Caco-2 (cell line): Measurements from ENCODE around the gene ABCA4. TPM values are rescaled to one million over a fixed set of nuclear protein-coding genes. Genes with fewer than 3 reads are reported as not detected.

Source experiments
- BruUV-seq: library from RNA; stranded (reverse); fragments of 400-500 nt; replicated peaks from 2 replicates; lab custom pipeline; 2021; lab: Mats Ljungman, UMichigan
- CTCF ChIA-PET: fragments of 300-600 bp; sonication (Branson Sonifier 250); formaldehyde crosslinking; loops from one replicate; lab custom pipeline; 2022; ENCODE audit warnings: antibody characterized with exemption; lab: Charles Lee
- POLR2A ChIA-PET: fragments of 300-600 bp; sonication (Branson Sonifier 250); formaldehyde crosslinking; loops from one replicate; lab custom pipeline; 2022; ENCODE audit warnings: antibody characterized with exemption; lab: Charles Lee
- DNase-seq, 2 experiments: peaks; one replicate each; pipeline versions ENCODE4 v3.0.0 to v3.0.0-alpha.2; 2020 to 2022
- H3K27me3 ChIP-seq: replicated peaks from 2 replicates; pipeline ENCODE4 v1.6.0; 2011; ENCODE audit warnings: low read length; ENCODE audit not compliant: control insufficient read depth, insufficient read depth
- H3K36me3 ChIP-seq: 2 replicates; pipeline ENCODE4 v1.5.1; 2011; ENCODE audit warnings: low read length; ENCODE audit not compliant: control insufficient read depth, insufficient read depth
- H3K4me1 ChIP-seq: fragments of 250-450 bp; sonication (Bioruptor Pico); 2 replicates; pipeline ENCODE4 v1.5.1; 2020; ENCODE audit warnings: mild to moderate bottlenecking
- H3K4me3 ChIP-seq: 2 replicates; pipeline ENCODE4 v1.5.1; 2011; ENCODE audit warnings: low read depth, mild to moderate bottlenecking, control low read depth, low read length
- H3K9me3 ChIP-seq: fragments of 250-450 bp; sonication (Bioruptor Pico); 2 replicates; pipeline ENCODE4 v1.5.1; 2020; ENCODE audit warnings: mild to moderate bottlenecking, moderate library complexity
- H3K27ac Mint-ChIP-seq: one replicate; pipeline ENCODE4 v1.8.0; 2022; ENCODE audit warnings: mixed read lengths; ENCODE audit not compliant: unreplicated experiment
- H3K27me3 Mint-ChIP-seq: one replicate; pipeline ENCODE4 v1.8.0; 2022; ENCODE audit warnings: mixed read lengths; ENCODE audit not compliant: insufficient read depth, unreplicated experiment
- H3K36me3 Mint-ChIP-seq: one replicate; pipeline ENCODE4 v1.8.0; 2022; ENCODE audit warnings: mild to moderate bottlenecking, mixed read lengths; ENCODE audit not compliant: insufficient read depth, unreplicated experiment
- H3K4me1 Mint-ChIP-seq: one replicate; pipeline ENCODE4 v1.8.0; 2022; ENCODE audit warnings: low read depth, mixed read lengths; ENCODE audit not compliant: unreplicated experiment
- H3K4me3 Mint-ChIP-seq: one replicate; pipeline ENCODE4 v1.8.0; 2022; ENCODE audit warnings: mild to moderate bottlenecking, moderate library complexity, mixed read lengths; ENCODE audit not compliant: unreplicated experiment
- H3K9me3 Mint-ChIP-seq: one replicate; pipeline ENCODE4 v1.8.0; 2022; ENCODE audit warnings: mixed read lengths; ENCODE audit not compliant: unreplicated experiment
- intact Hi-C: fragments of 100-400 bp; cut with micrococcal nuclease; formaldehyde crosslinking; loops from one replicate; pipeline ENCODE4 v1.10.0; 2022; ENCODE audit not compliant: unreplicated experiment
- total RNA-seq: library from RNA; stranded (reverse); gene quantifications from 2 replicates; pipeline ENCODE4 v1.2.3, GENCODE V29; 2022
- TF ChIP-seq, protein P1 (sequence below), 2 experiments: fragments of 200-600 bp in 1 of 2; IDR thresholded peaks; 1 replicate in 1 of 2; 2 replicates in 1 of 2; pipeline versions ENCODE4 v1.5.1 to v1.8.0; 2011 to 2022; ENCODE audit warnings: antibody characterized with exemption in 1 of 2, control low read depth in 1 of 2, inconsistent platforms in 1 of 2, low read depth in 1 of 2, low read length in 1 of 2, mild to moderate bottlenecking in 1 of 2, moderate library complexity in 1 of 2; ENCODE audit not compliant: insufficient read depth in 1 of 2, severe bottlenecking in 1 of 2, unreplicated experiment in 1 of 2

Gene ABCA4
- total RNA-seq, 1 experiment from 2014 or later = 1.8 TPM

DNA sequence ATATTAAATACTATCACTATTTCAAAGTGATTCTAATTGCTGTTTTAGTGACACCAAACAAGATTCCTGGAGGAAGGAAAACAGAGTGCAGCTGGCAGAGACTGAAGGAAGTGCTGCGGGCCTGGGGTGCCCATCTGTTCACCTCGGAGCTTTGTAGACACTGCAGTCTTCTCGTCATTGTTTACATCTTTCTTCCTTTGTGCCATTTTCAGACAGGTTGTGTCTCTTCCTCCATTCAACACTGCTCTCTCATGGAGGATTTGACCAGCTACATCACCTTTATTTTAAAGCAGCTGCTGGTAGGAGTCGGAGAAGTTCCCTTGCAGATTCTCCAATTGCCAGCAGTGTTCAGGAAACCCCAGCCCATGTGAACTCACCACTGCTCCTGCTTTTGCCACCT lies 37.3 kb downstream of the ABCA4 start:
- ChIA-PET POLR2A (no interaction called here), CTCF (no interaction called here)
- H3K4me1 ChIP-seq = no peaks in the 10 kb centered on the region; the same call in 1 of the 2 replicates
- H3K9me3 Mint-ChIP-seq = no peaks in the 10 kb centered on the region
- no peaks in the 10 kb centered on the region for H3K27me3 Mint-ChIP-seq
- intact Hi-C loops = no loop called here
- no peaks in the 10 kb centered on the region for H3K36me3 Mint-ChIP-seq
- BruUV-seq = no TSS peak
- H3K4me3 ChIP-seq = no peak overlapping the region
- no peak overlapping the region for H3K27ac Mint-ChIP-seq
- H3K9me3 ChIP-seq = no peaks in the 10 kb centered on the region
- peaks cover 11% of the 10 kb centered on the region for H3K4me1 Mint-ChIP-seq
- TF ChIP-seq, protein P1, sequence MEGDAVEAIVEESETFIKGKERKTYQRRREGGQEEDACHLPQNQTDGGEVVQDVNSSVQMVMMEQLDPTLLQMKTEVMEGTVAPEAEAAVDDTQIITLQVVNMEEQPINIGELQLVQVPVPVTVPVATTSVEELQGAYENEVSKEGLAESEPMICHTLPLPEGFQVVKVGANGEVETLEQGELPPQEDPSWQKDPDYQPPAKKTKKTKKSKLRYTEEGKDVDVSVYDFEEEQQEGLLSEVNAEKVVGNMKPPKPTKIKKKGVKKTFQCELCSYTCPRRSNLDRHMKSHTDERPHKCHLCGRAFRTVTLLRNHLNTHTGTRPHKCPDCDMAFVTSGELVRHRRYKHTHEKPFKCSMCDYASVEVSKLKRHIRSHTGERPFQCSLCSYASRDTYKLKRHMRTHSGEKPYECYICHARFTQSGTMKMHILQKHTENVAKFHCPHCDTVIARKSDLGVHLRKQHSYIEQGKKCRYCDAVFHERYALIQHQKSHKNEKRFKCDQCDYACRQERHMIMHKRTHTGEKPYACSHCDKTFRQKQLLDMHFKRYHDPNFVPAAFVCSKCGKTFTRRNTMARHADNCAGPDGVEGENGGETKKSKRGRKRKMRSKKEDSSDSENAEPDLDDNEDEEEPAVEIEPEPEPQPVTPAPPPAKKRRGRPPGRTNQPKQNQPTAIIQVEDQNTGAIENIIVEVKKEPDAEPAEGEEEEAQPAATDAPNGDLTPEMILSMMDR (IDR thresholded peaks at IDR 0.05; ENCODE audit: insufficient read depth in 1 of 2, low read depth in 1 of 2, low read length in 1 of 2, severe bottlenecking in 1 of 2, unreplicated experiment in 1 of 2) = no peak
- no peaks in the 10 kb centered on the region for H3K36me3 ChIP-seq
- H3K27me3 ChIP-seq = no peaks in the 10 kb centered on the region
- no peak for DNase-seq
- no peak overlapping the region for H3K4me3 Mint-ChIP-seq

DNA sequence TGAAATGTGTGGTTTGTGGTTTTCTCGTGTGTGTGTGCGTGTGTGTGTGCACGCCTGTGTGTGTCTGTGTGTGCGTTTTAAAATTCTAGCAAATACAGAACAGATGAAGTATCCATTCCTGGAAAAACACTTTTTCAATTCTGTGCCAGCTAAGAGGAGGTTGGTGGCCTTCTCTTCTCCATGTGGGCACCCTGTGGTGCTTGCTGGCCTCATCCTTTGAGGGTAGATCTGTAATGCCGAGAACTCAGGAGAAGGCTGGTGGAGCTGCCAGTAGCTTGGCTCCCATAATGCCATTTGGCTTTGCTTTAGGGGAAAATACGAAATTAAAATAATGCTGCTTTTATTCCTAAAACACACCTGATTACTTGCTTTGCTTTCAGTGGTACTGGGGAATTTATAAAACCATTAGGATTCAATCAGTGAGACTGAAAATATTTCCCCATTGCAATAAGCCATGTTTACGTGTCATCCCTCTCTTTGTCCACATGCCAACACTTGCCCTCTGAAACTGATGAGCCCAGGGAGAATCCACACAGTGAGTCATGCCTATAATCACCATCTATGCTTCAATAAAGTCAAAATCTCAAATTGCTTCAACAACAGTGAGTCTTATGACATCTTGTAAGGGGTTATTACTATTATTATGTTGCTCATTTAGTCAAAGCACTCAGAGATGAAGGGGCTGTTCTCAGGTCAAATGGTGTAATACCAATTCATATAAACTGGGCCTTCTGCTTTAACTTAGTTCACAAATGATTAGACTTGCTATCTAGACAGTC lies 39.2 kb downstream of the ABCA4 start:
- CTCF ChIA-PET = no interaction called here

DNA sequence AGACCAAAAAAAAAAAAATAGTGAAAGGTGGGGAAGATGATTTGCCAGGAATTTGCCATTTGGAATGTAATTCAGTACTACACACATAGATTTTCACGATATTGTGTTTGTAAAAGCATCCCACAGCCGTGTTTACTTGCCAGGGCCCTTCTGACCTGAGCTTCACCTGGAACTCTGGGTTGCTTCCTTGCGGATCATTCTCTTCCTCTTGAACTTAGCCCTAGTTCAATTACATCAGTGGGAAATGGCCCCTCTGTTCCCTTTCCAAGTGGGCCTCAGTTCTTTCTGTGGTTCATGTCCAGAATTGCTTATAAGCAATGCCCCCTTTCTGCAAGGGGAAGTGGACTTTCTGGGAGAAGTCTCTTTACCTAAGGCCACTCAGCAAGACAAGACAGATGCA lies 41.0 kb downstream of the ABCA4 start:
- no peaks in the 10 kb centered on the region for H3K9me3 ChIP-seq
- no peak overlapping the region for H3K4me3 Mint-ChIP-seq
- H3K27me3 ChIP-seq = no peaks in the 10 kb centered on the region
- H3K36me3 ChIP-seq = no peaks in the 10 kb centered on the region
- ChIA-PET POLR2A (no interaction called here), CTCF (no interaction called here)
- no peaks in the 10 kb centered on the region for H3K9me3 Mint-ChIP-seq
- DNase-seq = no peak
- no peaks in the 10 kb centered on the region; the same call in 1 of the 2 replicates for H3K4me1 ChIP-seq
- no peak overlapping the region for H3K27ac Mint-ChIP-seq
- peaks cover 11% of the 10 kb centered on the region for H3K4me1 Mint-ChIP-seq
- no peak overlapping the region for H3K4me3 ChIP-seq
- intact Hi-C loops = no loop called here
- no TSS peak for BruUV-seq
- no peaks in the 10 kb centered on the region for H3K27me3 Mint-ChIP-seq
- TF ChIP-seq, protein P1 (IDR thresholded peaks at IDR 0.05; ENCODE audit: insufficient read depth in 1 of 2, low read depth in 1 of 2, low read length in 1 of 2, severe bottlenecking in 1 of 2, unreplicated experiment in 1 of 2) = no peak
- H3K36me3 Mint-ChIP-seq = no peaks in the 10 kb centered on the region

More for the DNA sequence above, 39.2 kb downstream of the ABCA4 start:
- Mint-ChIP-seq H3K4me1 (peaks cover 11% of the 10 kb centered on the region), H3K36me3 (no peaks in the 10 kb centered on the region), H3K27ac (no peak overlapping the region), H3K9me3 (no peaks in the 10 kb centered on the region), H3K4me3 (no peak overlapping the region), H3K27me3 (no peaks in the 10 kb centered on the region)
- POLR2A ChIA-PET = interaction anchor here (0.6 kb wide), 1 partner anchor 13 kb away, joined by 3 read pairs; no protein-coding TSS in a partner anchor
- no peaks in the 10 kb centered on the region for H3K9me3 ChIP-seq
- no peaks in the 10 kb centered on the region; the same call in 1 of the 2 replicates for H3K4me1 ChIP-seq
- H3K27me3 ChIP-seq = no peaks in the 10 kb centered on the region
- no TSS peak for BruUV-seq
- no peak overlapping the region for H3K4me3 ChIP-seq
- intact Hi-C loops = no loop called here
- TF ChIP-seq, protein P1 (IDR thresholded peaks at IDR 0.05; ENCODE audit: insufficient read depth in 1 of 2, low read depth in 1 of 2, low read length in 1 of 2, severe bottlenecking in 1 of 2, unreplicated experiment in 1 of 2) = no peak
- DNase-seq = no peak
- H3K36me3 ChIP-seq = no peaks in the 10 kb centered on the region
